Liver (tissue), 9 donors: Measurements from ENCODE around the gene KLF13. TPM values are rescaled to one million over a fixed set of nuclear protein-coding genes. Genes with fewer than 3 reads are reported as not detected.

Experiments
- DNase-seq: peaks from one replicate; pipeline ENCODE4 v3.0.0-alpha.2; 2017; ENCODE audit warnings: low spot score
- H3K27ac ChIP-seq, 2 donors: one replicate each; pipeline ENCODE4 v1.7.0; 2013; ENCODE audit warnings: inconsistent platforms in 2 of 2, low read length in 2 of 2, control low read depth in 1 of 2, low read depth in 1 of 2, mild to moderate bottlenecking in 1 of 2
- H3K27me3 ChIP-seq, 4 donors: one replicate each; pipeline versions ENCODE4 v1.6.1 to v1.7.0; 2013; ENCODE audit warnings: low read length in 3 of 4, inconsistent platforms in 1 of 4, mild to moderate bottlenecking in 1 of 4, moderate library complexity in 1 of 4; ENCODE audit not compliant: control insufficient read depth in 4 of 4, insufficient read depth in 4 of 4
- H3K36me3 ChIP-seq, 4 donors: one replicate each; pipeline versions ENCODE4 v1.6.1 to v1.7.0; 2013; ENCODE audit warnings: low read length in 3 of 4, mild to moderate bottlenecking in 3 of 4, low read depth in 1 of 4, moderate library complexity in 1 of 4; ENCODE audit not compliant: control insufficient read depth in 4 of 4, insufficient read depth in 3 of 4
- H3K4me1 ChIP-seq, 4 donors: one replicate each; pipeline versions ENCODE4 v1.6.1 to v1.7.0; 2013; ENCODE audit warnings: low read length in 3 of 4, mild to moderate bottlenecking in 3 of 4, moderate library complexity in 1 of 4; ENCODE audit not compliant: control insufficient read depth in 4 of 4, insufficient read depth in 4 of 4
- H3K4me3 ChIP-seq, 3 donors: one replicate each; pipeline versions ENCODE4 v1.6.1 to v1.7.0; 2013; ENCODE audit warnings: low read length in 3 of 3, control low read depth in 1 of 3, low read depth in 1 of 3, mild to moderate bottlenecking in 1 of 3
- H3K9ac ChIP-seq, 2 donors: one replicate each; pipeline ENCODE4 v1.7.0; 2013; ENCODE audit warnings: low read length in 2 of 2, mild to moderate bottlenecking in 2 of 2, moderate library complexity in 2 of 2, control low read depth in 1 of 2, low read depth in 1 of 2
- H3K9me3 ChIP-seq, 4 donors: one replicate each; pipeline versions ENCODE4 v1.6.1 to v1.7.0; 2013; ENCODE audit warnings: low read length in 3 of 4; ENCODE audit not compliant: control insufficient read depth in 4 of 4
- EGR1 ChIP-seq, 2 donors: IDR thresholded peaks; 2 replicates each; pipeline ENCODE4 v1.6.1; 2016 to 2018; ENCODE audit warnings: antibody characterized with exemption in 2 of 2, low read depth in 2 of 2
- FOXA1 ChIP-seq: IDR thresholded peaks from 2 replicates; pipeline ENCODE4 v1.6.1; 2016; ENCODE audit warnings: antibody characterized with exemption
- GABPA ChIP-seq, 2 donors: IDR thresholded peaks in 1 of 2; conservative IDR thresholded peaks in 1 of 2; 2 replicates each; pipeline ENCODE4 v1.6.1; 2016; ENCODE audit warnings: antibody characterized with exemption in 2 of 2, mild to moderate bottlenecking in 1 of 2, moderate library complexity in 1 of 2
- HNF4A ChIP-seq, 2 donors: conservative IDR thresholded peaks; 2 replicates each; pipeline ENCODE4 v1.6.1; 2016; ENCODE audit warnings: antibody characterized with exemption in 2 of 2, mild to moderate bottlenecking in 2 of 2
- HNF4G ChIP-seq: IDR thresholded peaks from 2 replicates; pipeline ENCODE4 v1.6.1; 2016; ENCODE audit warnings: antibody characterized with exemption
- JUND ChIP-seq, 2 donors: IDR thresholded peaks; 2 replicates each; pipeline ENCODE4 v1.6.1; 2016; ENCODE audit warnings: antibody characterized with exemption in 2 of 2
- NR2F2 ChIP-seq: IDR thresholded peaks from 2 replicates; pipeline ENCODE4 v1.6.1; 2016; ENCODE audit warnings: antibody characterized with exemption
- RAD21 ChIP-seq, 2 donors: IDR thresholded peaks; 2 replicates each; pipeline ENCODE4 v1.6.1; 2016; ENCODE audit warnings: antibody characterized with exemption in 2 of 2, mild to moderate bottlenecking in 2 of 2
- RXRA ChIP-seq, 2 donors: IDR thresholded peaks; 2 replicates each; pipeline ENCODE4 v1.6.1; 2017 to 2018; ENCODE audit warnings: antibody characterized with exemption in 2 of 2, mild to moderate bottlenecking in 1 of 2
- SP1 ChIP-seq: IDR thresholded peaks from 2 replicates; pipeline ENCODE4 v1.6.1; 2018; ENCODE audit warnings: antibody characterized with exemption, mild to moderate bottlenecking
- TAF1 ChIP-seq: conservative IDR thresholded peaks from 2 replicates; pipeline ENCODE4 v1.6.1; 2016; ENCODE audit warnings: antibody characterized with exemption, mild to moderate bottlenecking
- YY1 ChIP-seq: IDR thresholded peaks from 2 replicates; pipeline ENCODE4 v1.6.1; 2016; ENCODE audit warnings: antibody characterized with exemption, mild to moderate bottlenecking
- WGBS: extraction: QIAGEN DNeasy Blood & Tissue Kit; methylation state at CpG from one replicate; pipeline ENCODE4 v1.1.7; 2013; 5-methylcytosine and 5-hydroxymethylcytosine counted together
- polyA plus RNA-seq, 2 donors: library from polyadenylated mRNA; stranded (reverse) in 1 of 2; unstranded in 1 of 2; fragments of 200-250 nt in 1 of 2; fragments of >200 nt in 1 of 2; fragmentation: Nextera tagmentation in 1 of 2; extraction: Ambion mirVana in 1 of 2; gene quantifications; one replicate each; pipeline versions ENCODE4 v1.2.1 to v1.2.3, GENCODE V29; 2013 to 2015
- total RNA-seq, 2 donors: library from RNA; depleted of rRNA; stranded (reverse); fragments of >200 nt; gene quantifications; one replicate each; pipeline ENCODE4 v1.2.3, GENCODE V29; 2014
- TF ChIP-seq, protein P1 (sequence below): IDR thresholded peaks from 2 replicates; pipeline ENCODE4 v1.6.1; 2016; ENCODE audit warnings: antibody characterized with exemption
- TF ChIP-seq, protein P2 (sequence below): IDR thresholded peaks from 2 replicates; pipeline ENCODE4 v1.6.1; 2016; ENCODE audit warnings: antibody characterized with exemption, mild to moderate bottlenecking
- TF ChIP-seq, protein P3 (sequence below): IDR thresholded peaks from 2 replicates; pipeline ENCODE4 v1.6.1; 2016; ENCODE audit warnings: antibody characterized with exemption
- donor health status: healthy.
- donor health status: healthy.
- donor health status: healthy.
- donor health status: healthy.
- donor health status: healthy.

Gene KLF13
- total and polyA plus RNA-seq, 4 donors = 17.4 to 77.1 (median 57.5) TPM

DNA sequence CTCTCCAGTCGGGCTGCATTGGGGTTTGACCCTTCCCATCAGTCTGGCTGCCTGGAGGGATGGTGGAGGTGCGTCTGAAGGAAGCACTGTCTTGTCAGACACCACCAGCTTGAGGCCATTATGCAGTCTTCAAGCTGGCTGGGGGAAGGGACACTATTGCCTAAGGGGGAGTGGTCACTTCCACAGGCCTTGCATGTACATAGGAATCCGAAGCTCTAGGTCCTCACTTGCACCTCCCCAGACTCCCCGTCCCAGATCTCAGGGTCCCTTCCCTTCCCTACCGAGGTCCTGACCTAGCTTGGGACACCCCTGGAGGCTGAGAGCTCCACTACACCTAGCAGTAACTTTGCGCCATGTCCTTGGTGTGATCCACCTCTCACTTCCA is 48.6 kb upstream of the KLF13 start:
- Histone ChIP-seq H3K9ac (no peak overlapping the region), H3K4me3 (no peak overlapping the region), H3K27ac (no peak overlapping the region), H3K4me1 (peaks cover 5 to 24% (median 16%) of the 10 kb centered on the region in 4 donors), H3K36me3 (no peaks in the 10 kb centered on the region), H3K9me3 (no peaks in the 10 kb centered on the region), H3K27me3 (no peaks in the 10 kb centered on the region)
- 94% methylated on average over 6 of the region's 6 CpGs for WGBS
- TF ChIP-seq EGR1 (IDR thresholded peaks at IDR 0.05; ENCODE audit: low read depth in 2 of 2) (no peak), RXRA (IDR thresholded peaks at IDR 0.05) (no peak), SP1 (no peak), HNF4G (no peak), TAF1 (no peak), RAD21 (IDR thresholded peaks at IDR 0.05) (no peak), GABPA (IDR thresholded peaks at IDR 0.05 in 1 of 2, conservative IDR thresholded peaks at IDR 0.05 in 1 of 2) (no peak), JUND (IDR thresholded peaks at IDR 0.05) (no peak)
- TF ChIP-seq, protein P1, sequence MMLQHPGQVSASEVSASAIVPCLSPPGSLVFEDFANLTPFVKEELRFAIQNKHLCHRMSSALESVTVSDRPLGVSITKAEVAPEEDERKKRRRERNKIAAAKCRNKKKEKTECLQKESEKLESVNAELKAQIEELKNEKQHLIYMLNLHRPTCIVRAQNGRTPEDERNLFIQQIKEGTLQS = no peak
- no peak for DNase-seq

DNA sequence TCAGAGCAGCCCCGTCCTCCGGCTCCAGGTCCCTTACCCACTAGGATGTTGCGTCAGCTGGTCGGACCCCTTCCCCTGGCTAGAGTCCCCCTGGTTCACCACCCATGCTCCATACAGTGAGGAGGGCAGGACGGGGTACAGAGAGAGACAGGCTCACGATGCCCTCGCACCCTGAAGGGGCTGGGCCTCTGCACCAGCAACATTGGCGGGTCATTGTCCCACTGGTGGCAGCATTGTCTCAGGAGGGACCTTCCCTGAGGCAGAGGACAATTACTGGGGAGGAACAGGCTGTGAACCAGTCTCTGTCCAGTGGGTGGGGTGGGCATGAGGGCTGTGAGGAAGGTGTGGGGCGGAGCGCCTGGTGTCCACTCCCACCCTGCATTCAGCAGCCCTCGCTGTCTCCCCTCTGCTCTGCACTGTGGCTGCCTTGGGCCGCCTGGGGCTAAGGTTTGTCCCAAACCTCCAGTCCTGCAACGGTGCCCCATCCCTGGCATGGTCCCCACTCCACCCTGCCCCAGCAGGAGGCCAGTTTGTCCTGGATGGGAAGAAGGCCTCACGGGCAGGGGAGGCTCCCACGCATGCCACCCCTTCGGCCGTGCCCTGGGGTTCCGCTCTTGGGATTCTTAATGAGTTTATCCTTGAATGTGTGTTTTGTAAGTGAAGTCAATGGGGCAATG is 48.0 kb upstream of the KLF13 start:
- 97% methylated on average over 18 of the region's 18 CpGs for WGBS
- H3K9me3 ChIP-seq = no peaks in the 10 kb centered on the region
- no peak for DNase-seq

More for the DNA sequence above, 48.0 kb upstream of the KLF13 start:
- Histone ChIP-seq H3K4me3 (no peak overlapping the region), H3K9ac (no peak overlapping the region), H3K36me3 (no peaks in the 10 kb centered on the region), H3K27me3 (no peaks in the 10 kb centered on the region), H3K27ac (peak overlapping the region; percentile 73 to 81), H3K4me1 (peaks cover 5 to 24% (median 16%) of the 10 kb centered on the region in 4 donors)
- TF ChIP-seq, protein P2, sequence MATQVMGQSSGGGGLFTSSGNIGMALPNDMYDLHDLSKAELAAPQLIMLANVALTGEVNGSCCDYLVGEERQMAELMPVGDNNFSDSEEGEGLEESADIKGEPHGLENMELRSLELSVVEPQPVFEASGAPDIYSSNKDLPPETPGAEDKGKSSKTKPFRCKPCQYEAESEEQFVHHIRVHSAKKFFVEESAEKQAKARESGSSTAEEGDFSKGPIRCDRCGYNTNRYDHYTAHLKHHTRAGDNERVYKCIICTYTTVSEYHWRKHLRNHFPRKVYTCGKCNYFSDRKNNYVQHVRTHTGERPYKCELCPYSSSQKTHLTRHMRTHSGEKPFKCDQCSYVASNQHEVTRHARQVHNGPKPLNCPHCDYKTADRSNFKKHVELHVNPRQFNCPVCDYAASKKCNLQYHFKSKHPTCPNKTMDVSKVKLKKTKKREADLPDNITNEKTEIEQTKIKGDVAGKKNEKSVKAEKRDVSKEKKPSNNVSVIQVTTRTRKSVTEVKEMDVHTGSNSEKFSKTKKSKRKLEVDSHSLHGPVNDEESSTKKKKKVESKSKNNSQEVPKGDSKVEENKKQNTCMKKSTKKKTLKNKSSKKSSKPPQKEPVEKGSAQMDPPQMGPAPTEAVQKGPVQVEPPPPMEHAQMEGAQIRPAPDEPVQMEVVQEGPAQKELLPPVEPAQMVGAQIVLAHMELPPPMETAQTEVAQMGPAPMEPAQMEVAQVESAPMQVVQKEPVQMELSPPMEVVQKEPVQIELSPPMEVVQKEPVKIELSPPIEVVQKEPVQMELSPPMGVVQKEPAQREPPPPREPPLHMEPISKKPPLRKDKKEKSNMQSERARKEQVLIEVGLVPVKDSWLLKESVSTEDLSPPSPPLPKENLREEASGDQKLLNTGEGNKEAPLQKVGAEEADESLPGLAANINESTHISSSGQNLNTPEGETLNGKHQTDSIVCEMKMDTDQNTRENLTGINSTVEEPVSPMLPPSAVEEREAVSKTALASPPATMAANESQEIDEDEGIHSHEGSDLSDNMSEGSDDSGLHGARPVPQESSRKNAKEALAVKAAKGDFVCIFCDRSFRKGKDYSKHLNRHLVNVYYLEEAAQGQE = no peak
- TF ChIP-seq YY1 (no peak), EGR1 (IDR thresholded peaks at IDR 0.05; ENCODE audit: low read depth in 2 of 2) (no peak), HNF4A (conservative IDR thresholded peaks at IDR 0.05) (no peak), RXRA (IDR thresholded peaks at IDR 0.05) (no peak), NR2F2 (no peak), FOXA1 (no peak)
- TF ChIP-seq, protein P1 = no peak
- TF ChIP-seq, protein P3, sequence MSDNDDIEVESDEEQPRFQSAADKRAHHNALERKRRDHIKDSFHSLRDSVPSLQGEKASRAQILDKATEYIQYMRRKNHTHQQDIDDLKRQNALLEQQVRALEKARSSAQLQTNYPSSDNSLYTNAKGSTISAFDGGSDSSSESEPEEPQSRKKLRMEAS = no peak
